HG02840 (cell line): ENCODE results near the gene FBXO11.
"Not testable (repeated sequence)": the region's sequence is repeated elsewhere in the genome, so short reads cannot be mapped to it uniquely, and the experiment has no call there.

Source experiments
- ATAC-seq: cut with Tn5 transposase; IDR thresholded peaks from one replicate; pipeline ENCODE4 v1.9.1; 2021; ENCODE audit warnings: mild to moderate bottlenecking, moderate library complexity, moderate number of reproducible peaks; ENCODE audit not compliant: unreplicated experiment, low FRiP score

The FBXO11 gene

DNA sequence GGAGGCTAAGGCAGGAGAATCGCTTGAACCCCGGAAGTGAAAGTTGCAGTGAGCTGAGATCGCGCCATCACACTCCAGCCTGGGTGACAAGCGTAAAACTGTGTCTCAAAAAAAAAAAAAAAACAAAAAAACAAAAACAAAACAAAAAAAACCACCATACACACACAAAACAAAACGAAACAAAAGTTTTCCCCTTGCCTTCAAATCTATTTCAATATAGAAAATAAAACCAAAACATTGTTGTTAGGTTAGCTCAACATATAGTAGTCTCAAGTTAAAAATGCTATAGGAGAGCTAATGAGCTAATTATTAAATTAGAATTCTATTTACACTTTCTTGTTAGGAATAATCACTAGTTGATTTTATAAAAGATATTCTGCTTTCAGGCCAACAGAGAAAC lies 43.3 kb downstream of the FBXO11 start:
- no peak for ATAC-seq

DNA sequence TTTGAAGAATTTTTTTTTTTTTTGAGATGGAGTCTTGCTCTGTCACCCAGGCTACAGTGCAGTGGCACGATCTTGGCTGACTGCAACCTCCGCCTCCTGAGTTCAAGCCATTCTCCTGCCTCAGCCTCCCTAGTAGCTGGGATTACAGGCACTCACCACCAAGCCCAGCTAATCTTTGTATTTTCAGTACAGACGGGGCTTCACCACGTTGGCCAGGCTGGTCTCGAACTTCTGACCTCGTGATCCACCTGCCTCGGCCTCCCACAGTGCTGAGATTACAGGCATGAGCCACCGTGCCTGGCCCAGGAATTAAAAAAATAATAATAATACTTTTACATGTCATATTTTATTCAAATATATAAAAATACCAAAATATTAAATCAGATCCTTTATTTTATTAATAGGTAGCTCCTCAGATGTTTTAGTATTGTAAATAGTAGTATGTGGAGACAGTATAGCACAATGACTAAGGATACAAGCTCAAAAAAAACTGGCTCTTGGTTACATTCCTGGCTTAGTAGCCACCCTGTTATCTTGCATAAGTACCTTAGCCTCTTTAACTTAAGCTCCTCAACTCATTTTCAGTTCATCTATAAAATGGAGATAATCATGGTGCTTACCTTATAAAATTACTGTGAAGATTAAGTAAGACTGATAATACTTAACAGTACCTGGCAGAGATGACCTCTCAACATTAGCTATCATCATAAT lies 53.1 kb downstream of the FBXO11 start:
- ATAC-seq: not testable (repeated sequence)

DNA sequence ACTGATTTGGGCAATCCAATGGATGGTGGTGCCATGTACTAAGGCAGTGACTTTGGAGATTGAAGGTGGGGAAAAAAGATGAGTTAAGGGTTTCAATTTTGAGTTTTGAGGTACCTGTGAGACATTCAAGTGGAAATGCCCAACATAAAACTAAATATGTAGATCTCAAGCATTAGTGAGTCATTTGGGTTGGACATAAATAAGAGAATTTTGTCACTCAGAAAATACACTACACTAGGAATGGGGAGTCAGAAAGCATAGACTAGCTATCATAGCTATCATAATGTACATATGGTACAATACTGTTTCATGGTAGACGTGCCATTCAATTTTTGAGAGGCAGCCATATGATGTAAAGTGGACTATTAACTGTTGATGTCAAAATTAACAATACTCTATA lies 56.1 kb downstream of the FBXO11 start:
- no peak for ATAC-seq

DNA sequence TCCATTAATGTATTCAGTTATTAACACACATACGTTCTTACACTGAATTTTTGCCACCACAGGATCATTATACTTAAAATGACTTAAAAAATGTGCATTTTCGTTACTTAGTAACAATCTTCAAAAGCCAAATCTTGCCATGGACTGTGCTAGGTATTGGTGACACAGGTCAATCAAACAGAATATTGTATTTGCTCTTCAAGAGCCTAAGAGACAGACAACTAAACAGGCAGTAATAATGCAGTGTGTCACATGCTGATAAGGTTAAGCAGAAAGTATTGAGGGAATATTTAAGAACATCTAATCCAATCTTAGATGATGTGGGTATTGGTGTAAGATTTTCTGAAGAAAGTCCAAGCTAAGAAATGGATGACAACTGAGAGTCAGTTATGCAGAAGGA lies 56.9 kb downstream of the FBXO11 start:
- no peak for ATAC-seq

DNA sequence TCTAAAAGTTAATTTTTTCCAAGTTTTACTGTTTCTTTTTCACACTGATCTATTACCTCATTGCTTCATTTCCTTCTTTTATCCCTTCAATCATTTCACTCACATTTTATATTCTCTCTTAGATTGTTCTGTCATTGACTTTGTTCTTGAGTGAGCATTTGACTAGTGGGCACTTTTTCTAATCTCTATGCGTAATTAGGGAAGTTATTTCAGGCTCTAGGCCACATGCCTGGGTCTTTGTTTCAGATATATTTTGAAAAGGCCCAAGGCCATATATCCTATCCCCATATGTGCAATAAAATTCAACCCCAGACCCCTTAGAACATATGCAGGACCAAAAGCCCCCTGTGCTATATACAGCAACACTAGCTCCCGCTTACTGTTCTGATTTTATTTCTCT lies 62.1 kb downstream of the FBXO11 start:
- no peak for ATAC-seq

DNA sequence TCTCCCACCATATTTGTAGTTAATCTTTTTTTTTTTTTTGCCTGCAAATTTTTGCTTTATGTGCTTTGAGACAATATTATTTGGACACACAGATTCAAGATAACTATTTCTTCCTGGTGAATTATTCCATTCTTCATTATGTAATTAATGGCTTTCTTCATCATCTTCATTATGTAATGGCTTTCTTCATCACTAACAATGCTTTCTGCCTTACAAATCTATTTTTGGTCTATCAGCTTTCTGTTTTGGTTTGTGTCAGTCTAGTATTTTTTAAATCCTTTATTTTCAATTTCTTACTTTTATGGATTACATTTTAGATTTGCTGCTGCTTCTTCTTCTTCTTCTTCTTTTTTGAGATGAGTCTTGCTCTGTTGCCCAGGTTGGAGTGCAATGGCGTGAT lies 62.9 kb downstream of the FBXO11 start:
- ATAC-seq: no peak

DNA sequence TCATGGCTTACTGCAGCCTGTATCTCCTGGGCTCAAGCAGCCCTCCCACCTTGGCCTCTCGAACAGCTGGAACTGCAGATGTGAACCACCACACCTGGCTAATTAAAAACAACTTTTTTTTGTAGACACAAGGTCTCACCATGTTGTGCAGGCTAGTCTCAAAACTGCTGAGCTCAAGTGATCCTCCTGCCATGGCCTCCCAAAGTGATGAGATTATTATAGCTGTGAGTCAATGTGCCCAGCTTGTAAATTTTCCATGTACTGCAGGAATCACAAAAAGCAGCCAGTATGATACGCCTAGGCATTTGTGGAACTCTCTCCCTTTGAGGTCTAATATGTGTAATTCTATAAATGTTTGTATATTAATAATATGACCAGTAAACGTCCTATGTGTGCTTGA lies 63.5 kb downstream of the FBXO11 start:
- no peak for ATAC-seq

DNA sequence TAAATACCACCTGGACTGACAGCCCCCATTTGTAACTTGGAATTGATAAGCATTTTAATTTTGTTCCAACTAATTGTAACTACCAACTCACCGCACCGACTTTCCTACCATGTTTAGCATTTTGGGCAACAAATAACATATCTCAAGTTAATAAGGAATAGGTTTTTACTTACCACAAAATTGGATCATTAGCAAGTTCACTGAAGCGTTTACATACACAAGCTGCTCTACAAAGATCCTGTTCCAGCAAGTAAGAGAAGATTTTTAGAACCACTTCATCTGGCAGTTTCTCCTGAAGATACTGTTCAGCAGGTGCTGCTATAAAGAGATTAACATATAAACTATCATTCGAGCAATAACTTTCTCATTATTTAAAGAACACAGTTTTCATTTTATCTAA lies 67.6 kb downstream of the FBXO11 start:
- no peak for ATAC-seq

DNA sequence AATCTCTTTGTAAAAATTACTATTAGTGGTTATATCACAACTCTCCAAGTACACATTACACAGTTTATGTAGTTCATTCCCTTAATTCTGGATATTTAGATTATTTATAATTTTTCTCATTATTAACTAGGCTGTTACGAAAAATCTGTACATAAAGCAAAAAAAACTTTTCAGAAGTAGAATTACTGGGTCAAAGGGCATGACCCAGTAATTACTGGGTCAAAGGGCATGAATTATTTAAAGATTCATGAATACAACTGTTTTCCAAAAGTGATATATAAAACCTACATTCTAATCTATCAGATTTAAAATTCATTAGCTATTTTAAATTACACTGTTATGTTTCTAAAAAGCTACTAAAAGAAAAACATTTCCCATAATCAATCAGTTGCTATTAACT lies 68.0 kb downstream of the FBXO11 start:
- ATAC-seq: no peak

DNA sequence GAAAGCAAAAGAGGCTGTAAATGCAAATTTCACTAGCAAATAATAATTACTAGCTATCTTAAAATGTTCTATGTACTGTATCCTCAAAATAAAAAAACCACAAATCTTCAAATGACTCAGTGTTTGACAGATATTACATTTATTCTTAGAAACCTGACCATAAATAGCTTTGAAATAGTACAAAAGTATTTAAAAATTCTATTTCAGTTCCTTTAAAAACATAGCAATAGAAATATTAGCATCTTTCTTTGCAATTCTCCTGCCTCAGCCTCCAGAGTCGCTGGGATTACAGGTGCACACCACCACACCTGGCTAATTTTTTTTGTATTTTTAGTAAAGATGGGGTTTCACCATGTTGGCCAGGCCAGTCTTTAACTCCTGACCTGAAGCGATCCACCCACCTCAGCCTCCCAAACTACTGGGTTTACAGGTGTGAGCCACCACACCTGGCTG lies 72.8 kb downstream of the FBXO11 start:
- peak; percentile 76 for ATAC-seq

DNA sequence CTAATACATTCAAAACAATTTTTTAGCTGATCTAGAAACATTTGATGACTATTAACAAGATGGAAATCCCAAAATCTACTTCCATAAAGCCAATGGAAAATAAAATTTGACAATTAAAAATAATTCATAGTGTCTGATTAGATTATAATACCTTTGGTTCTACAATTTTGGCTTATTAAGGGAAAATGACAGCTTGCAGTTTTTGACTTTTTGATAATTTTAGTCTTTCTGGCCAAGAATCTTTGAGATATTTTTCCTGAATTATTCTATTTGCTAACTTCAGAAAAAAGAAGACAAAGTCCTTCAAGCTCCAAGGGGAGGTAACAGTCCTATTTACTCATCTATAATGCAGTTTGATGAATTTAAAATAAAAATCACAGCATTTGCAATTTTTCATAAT lies 83.8 kb downstream of the FBXO11 start:
- no peak for ATAC-seq

DNA sequence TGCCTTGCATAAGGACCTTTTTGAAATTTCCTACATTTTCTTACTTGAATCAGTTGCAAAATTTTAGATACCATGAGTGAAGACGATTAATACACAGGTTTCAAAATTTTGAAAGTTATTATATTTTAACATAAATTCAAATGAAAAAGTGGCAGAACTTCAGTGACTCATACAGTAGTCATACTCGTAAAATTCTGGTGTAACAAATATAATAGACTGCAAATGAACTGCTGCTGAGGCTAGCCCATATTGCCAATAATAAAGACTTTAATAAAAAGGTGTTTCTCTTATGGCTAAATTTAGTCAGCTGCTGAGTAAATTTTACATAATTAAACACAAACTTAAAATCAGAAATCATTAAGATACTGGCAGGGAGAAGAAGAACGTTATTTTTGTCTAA lies 86.5 kb downstream of the FBXO11 start:
- ATAC-seq: no peak

DNA sequence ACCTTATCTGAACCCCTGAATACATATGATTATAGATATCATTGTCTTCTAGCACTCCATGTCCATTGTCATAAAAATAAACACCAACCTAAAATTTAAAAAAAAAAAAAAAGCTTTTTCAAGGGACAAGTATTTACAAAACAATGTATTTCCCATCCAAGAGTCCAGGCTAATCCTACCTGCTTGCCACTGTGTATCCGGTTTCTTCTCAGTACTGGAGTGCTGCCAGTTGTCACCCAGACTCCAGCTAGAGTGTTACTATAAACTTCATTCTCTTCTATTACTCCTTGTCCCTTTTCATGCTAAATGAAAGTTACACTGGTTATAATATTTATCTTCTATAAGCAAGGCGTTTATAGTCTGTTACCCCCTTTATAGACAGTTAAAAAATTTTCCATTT lies 87.5 kb downstream of the FBXO11 start:
- no peak for ATAC-seq

DNA sequence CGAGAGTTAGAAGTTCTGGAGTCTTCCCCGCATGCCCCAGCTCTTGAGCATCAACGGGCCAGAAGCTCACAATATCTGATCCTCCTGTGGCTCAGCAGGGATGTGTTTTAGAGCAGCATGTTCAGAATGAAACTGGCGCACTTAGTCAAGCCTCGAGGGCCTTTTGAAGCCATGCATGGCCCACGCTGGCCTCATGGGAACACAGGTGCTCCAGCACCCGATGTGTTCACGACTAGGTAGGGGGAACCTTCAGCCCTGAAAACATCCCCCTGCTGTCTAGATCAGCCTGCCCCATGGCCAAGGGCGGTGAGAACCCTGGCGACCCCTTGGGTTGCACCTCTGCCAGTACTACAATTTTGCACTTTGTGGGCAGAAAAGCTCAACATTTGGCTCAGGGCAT lies 90.5 kb downstream of the FBXO11 start:
- ATAC-seq: no peak

DNA sequence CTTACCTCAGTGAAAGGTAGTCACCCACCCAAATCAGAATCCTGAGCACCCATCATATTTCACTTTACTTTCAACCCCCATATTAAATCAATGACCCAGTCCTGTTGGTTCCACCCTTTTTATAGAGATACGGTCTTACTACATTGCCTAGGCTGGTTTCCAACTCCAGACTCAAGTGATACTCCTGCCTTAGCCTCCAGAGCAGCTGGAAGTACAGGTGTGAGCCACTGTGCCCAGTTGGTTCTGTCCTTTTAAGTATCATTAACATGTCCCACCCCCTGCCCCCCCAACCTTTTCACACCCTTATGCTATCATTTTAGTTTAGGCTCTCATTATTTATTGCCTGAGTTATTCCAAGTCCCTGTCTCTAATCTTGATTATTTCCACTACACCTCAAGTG lies 94.6 kb downstream of the FBXO11 start:
- no peak for ATAC-seq

DNA sequence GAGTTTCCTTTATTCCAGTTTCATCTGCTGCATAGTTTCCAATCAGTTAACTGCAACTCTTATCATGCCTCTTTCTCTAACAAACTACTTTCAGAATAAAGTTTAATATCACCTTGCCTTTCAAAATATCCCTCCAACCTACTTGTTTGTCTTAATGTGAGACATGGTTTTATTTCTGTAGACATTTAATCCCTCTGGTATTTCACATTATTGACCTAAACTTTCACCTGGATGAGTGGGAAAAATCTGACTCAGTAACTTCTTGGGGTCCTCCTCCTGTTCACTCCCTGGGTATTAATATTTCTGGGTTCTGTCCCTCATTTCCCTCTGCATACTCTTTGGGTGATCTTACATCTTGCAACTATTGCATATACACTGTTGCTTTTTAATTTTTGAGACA lies 95.4 kb downstream of the FBXO11 start:
- no peak for ATAC-seq

DNA sequence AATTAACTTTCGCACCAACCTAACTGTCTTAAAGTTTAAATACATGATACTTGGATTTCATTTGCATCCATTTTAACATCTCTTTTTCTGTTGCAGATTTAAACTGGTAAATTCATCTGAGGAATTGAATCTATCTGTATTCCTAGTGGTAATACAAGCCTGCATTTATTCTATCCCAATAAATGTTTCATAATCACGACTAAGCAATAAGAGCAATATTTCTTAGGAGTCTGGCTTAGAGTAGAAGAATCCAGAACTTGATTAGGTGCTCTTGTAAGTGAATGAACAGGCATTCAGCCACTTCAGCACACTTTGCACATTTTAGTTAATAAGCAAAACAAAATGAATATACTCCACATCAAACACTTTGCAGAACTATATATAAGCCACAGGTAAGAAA lies 96.4 kb downstream of the FBXO11 start:
- no peak for ATAC-seq

DNA sequence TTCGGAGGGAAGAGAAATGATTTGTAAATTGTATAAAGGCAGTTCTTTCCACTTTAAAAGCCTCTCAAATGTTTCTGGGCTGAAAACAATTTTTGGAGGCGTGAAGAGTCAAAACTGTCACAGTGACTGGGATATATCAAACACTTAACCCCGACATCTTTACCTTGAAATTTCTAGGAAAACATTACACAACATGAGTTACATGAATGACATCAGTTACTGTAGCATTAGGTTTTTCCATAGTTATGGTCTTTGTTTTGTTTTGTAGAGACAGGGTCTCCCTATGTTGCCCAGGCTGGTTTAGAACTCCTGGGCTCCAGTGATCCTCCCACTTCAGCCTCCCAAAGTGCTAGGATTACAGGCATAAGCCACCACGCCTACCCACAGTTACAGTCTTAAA lies 97.7 kb downstream of the FBXO11 start:
- ATAC-seq: no peak

DNA sequence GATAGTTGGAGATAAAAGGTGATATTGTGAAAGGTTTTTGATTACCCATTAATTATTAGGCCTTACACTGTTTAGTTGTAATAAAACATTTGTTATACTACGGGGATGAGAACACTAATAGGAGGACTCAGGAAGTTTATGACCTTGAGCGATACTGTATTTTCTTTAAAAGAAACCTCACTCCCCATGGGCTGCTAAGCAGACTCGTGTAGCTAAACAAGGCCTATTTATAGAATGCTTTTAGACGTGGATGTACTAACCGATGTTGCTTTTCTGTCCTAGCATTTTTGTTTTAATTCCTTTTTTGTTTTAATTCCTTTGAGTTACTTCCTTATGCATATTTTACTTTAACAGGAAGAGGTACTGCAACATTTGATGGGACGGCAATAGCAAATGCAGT lies 100.4 kb downstream of the FBXO11 start:
- no peak for ATAC-seq

DNA sequence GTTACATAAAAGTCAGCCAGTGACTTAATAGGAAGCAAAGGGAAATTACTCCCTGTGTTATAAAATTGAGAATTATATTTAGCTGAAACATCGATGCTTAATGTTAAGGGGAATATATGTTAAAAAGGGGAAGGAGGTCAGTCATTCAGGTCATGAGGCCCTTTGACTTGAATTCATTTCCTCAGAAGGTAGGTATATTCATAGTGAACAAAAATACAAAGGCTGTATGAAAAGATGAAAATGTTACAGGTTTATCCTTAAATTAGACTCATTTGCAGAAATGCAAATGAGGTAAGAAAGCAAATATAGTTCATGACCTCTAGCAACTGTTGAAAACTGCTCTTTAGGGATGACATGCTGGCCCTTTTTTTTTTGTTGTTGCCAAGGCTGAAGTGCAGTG lies 102.5 kb downstream of the FBXO11 start:
- ATAC-seq: no peak

DNA sequence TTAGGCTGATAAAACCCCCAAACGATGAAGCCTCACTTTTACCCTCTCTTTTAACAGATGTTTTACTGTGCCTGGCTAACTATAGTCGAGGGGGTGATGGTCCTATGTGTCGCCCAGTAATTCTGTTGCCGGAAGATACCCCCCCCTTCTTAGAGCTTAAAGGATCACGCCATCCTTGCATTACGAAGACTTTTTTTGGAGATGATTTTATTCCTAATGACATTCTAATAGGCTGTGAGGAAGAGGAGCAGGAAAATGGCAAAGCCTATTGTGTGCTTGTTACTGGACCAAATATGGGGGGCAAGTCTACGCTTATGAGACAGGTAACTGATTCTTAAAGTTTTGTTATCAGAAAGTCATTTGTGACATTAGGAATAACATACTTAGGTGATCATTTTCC lies 102.9 kb downstream of the FBXO11 start:
- no peak for ATAC-seq

DNA sequence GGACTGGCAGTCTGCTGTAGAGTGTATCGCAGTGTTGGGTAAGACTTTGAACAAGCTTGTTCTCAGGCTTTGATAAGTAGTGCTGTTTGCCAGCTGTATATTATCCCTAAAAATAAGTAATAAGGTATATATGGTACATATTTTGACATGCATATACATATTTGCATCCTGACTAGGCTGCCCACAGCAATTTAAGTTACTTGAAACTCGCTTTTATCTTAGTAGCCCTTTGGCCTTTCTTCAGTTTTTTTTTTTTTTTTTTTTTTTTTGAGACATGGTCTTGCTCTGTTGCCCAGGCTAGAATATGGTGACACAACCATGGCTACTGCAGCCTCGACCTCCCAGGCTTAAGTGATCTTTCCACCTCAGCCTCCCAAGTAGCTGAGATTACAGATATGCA lies 105.2 kb downstream of the FBXO11 start:
- ATAC-seq: no peak

DNA sequence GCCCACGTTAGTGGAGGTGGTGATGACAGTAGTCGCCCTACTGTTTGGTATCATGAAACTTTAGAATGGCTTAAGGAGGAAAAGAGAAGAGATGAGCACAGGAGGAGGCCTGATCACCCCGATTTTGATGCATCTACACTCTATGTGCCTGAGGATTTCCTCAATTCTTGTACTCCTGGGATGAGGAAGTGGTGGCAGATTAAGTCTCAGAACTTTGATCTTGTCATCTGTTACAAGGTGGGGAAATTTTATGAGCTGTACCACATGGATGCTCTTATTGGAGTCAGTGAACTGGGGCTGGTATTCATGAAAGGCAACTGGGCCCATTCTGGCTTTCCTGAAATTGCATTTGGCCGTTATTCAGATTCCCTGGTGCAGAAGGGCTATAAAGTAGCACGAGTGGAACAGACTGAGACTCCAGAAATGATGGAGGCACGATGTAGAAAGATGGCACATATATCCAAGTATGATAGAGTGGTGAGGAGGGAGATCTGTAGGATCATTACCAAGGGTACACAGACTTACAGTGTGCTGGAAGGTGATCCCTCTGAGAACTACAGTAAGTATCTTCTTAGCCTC lies 107.2 kb downstream of the FBXO11 start:
- ATAC-seq: no peak
